K562 (cell line): ENCODE measurements around the gene RPL27A. TPM values are rescaled to one million over a fixed set of nuclear protein-coding genes. Genes with fewer than 3 reads are reported as not detected.

Experiments
- ATAC-seq: fragments of 200-7000 bp; cut with Tn5 transposase; 3 replicates; pipeline ENCODE4 v1.9.1; 2020; ENCODE audit warnings: moderate library complexity
- BruUV-seq: library from RNA; stranded (reverse); fragments of 400-500 nt; replicated peaks from 2 replicates; lab custom pipeline; 2021; lab: Mats Ljungman, UMichigan
- CTCF ChIA-PET: fragments of 300-600 bp; formaldehyde crosslinking; extraction: SDS; loops from one replicate; lab custom pipeline; 2021; ENCODE audit warnings: low intra/inter-chr PET ratio; lab: Yijun Ruan, JAX
- POLR2A ChIA-PET: fragments of 300-600, 350-650 bp; sonication (Branson Sonifier 250); formaldehyde crosslinking; extraction: SDS; loops from one replicate; lab custom pipeline; 2021; ENCODE audit warnings: antibody characterized with exemption, inconsistent platforms; lab: Yijun Ruan, JAX
- DNase-seq, 4 experiments: peaks; one replicate each; pipeline versions ENCODE4 v3.0.0 to v3.0.0-alpha.2; 2011 to 2018; ENCODE audit warnings: low spot score in 3 of 4, mixed read lengths in 3 of 4; ENCODE audit errors: extremely low read depth in 1 of 4
- FAIRE-seq: peaks from 2 replicates; lab custom pipeline; 2011; peaks lifted over from hg19 to GRCh38; lab: Jason Lieb, UNC
- H2AFZ ChIP-seq: 2 replicates; pipeline ENCODE4 v1.6.0; 2011; ENCODE audit warnings: low read depth, low read length, control low read depth, inconsistent platforms
- H3K27ac ChIP-seq: fragments of 200-600 bp; 3 replicates; pipeline ENCODE4 v1.8.0; 2011; ENCODE audit warnings: low read depth, mild to moderate bottlenecking, control low read depth, inconsistent platforms, low read length, moderate library complexity, mixed read lengths; ENCODE audit errors: extremely low read depth
- H3K27me3 ChIP-seq, 2 experiments: fragments of 300-600 bp in 1 of 2; 2 replicates in 1 of 2; 3 replicates in 1 of 2; pipeline versions ENCODE4 v1.6.0 to v1.8.0; 2011; ENCODE audit warnings: inconsistent platforms in 2 of 2, low read length in 2 of 2, mild to moderate bottlenecking in 1 of 2, mixed read lengths in 1 of 2, moderate library complexity in 1 of 2; ENCODE audit not compliant: control insufficient read depth in 2 of 2, insufficient read depth in 2 of 2
- H3K36me3 ChIP-seq: fragments of 300-600 bp; 3 replicates; pipeline ENCODE4 v1.8.0; 2011; ENCODE audit warnings: mild to moderate bottlenecking, low read length, inconsistent platforms; ENCODE audit not compliant: control insufficient read depth, insufficient read depth
- H3K4me1 ChIP-seq, 2 experiments: fragments of 200-600 bp in 1 of 2; replicated peaks in 1 of 2; 2 replicates in 1 of 2; 3 replicates in 1 of 2; pipeline versions ENCODE4 v1.5.1 to v1.8.0; 2011; ENCODE audit warnings: inconsistent platforms in 2 of 2, low read length in 2 of 2, mild to moderate bottlenecking in 1 of 2, mixed read lengths in 1 of 2, moderate library complexity in 1 of 2; ENCODE audit not compliant: control insufficient read depth in 2 of 2, insufficient read depth in 2 of 2
- H3K4me2 ChIP-seq: 2 replicates; pipeline ENCODE4 v1.6.1; 2011; ENCODE audit warnings: low read length, control low read depth, inconsistent platforms, mixed read lengths; ENCODE audit not compliant: insufficient read depth
- H3K4me3 ChIP-seq: fragments of 200-600 bp; sonication (generic), shearing (Covaris generic); 2 replicates; pipeline ENCODE4 v1.5.1; 2016; ENCODE audit warnings: control low read depth, inconsistent platforms
- H3K79me2 ChIP-seq: fragments of 200-600 bp; 3 replicates; pipeline ENCODE4 v1.8.0; 2011; ENCODE audit warnings: low read length, inconsistent platforms; ENCODE audit not compliant: control insufficient read depth, insufficient read depth
- H3K9ac ChIP-seq, 2 experiments: 2 replicates each; pipeline versions ENCODE4 v1.6.0 to v1.6.1; 2011; ENCODE audit warnings: low read depth in 2 of 2, low read length in 2 of 2, control low read depth in 1 of 2, inconsistent platforms in 1 of 2, mild to moderate bottlenecking in 1 of 2, mixed read lengths in 1 of 2; ENCODE audit not compliant: insufficient read depth in 1 of 2
- H3K9me1 ChIP-seq: one replicate; pipeline ENCODE4 v1.6.0; 2011; ENCODE audit warnings: inconsistent platforms, mild to moderate bottlenecking, low read length, moderate library complexity; ENCODE audit not compliant: control insufficient read depth, insufficient read depth
- H3K9me3 ChIP-seq: replicated peaks from 2 replicates; pipeline ENCODE4 v1.5.1; 2011; ENCODE audit warnings: low read depth, low read length, inconsistent platforms; ENCODE audit not compliant: control insufficient read depth, insufficient read depth
- H4K20me1 ChIP-seq: replicated peaks from 2 replicates; pipeline ENCODE4 v1.6.1; 2011; ENCODE audit warnings: low read length, inconsistent platforms, mixed read lengths; ENCODE audit not compliant: control insufficient read depth, insufficient read depth
- BMI1 ChIP-seq: fragments of 150-350 bp; IDR thresholded peaks from 2 replicates; pipeline ENCODE4 v1.6.1; 2014; ENCODE audit warnings: low read length
- ESRRB ChIP-seq: fragments of 250-450 bp; sonication (Bioruptor Pico); IDR thresholded peaks from 2 replicates; pipeline ENCODE4 v1.5.0; 2020; ENCODE audit warnings: mild to moderate bottlenecking, moderate library complexity, borderline replicate concordance
- FOXK2 ChIP-seq, 2 experiments: fragments of 450-650 bp; IDR thresholded peaks in 1 of 2; conservative IDR thresholded peaks in 1 of 2; 2 replicates each; pipeline ENCODE4 v1.6.1; 2016; ENCODE audit warnings: low read depth in 2 of 2, mild to moderate bottlenecking in 1 of 2
- FOXP1 ChIP-seq: sonication (generic); formaldehyde crosslinking; IDR thresholded peaks from 2 replicates; pipeline ENCODE4 v1.8.0; 2022; ENCODE audit warnings: mild to moderate bottlenecking, missing genetic modification reagents
- MAFG ChIP-seq: fragments of 450-650 bp; conservative IDR thresholded peaks from 2 replicates; pipeline ENCODE4 v1.6.1; 2016; ENCODE audit warnings: missing genetic modification characterization, missing compliant biosample characterization
- NCOA4 ChIP-seq: fragments of 450-650 bp; IDR thresholded peaks from 2 replicates; pipeline ENCODE4 v1.6.1; 2018; ENCODE audit warnings: mild to moderate bottlenecking; ENCODE audit not compliant: partially characterized antibody
- PHF21A ChIP-seq: fragments of 450-650 bp; IDR thresholded peaks from 2 replicates; pipeline ENCODE4 v1.6.1; 2017; ENCODE audit warnings: low read depth, borderline replicate concordance
- ZNF224 ChIP-seq: sonication (generic); formaldehyde crosslinking; IDR thresholded peaks from 2 replicates; pipeline ENCODE4 v1.8.0; 2022; ENCODE audit warnings: mild to moderate bottlenecking, missing genetic modification reagents
- ZNF263 ChIP-seq: sonication (generic); formaldehyde crosslinking; IDR thresholded peaks from 2 replicates; pipeline ENCODE4 v1.8.0; 2022; ENCODE audit warnings: mild to moderate bottlenecking, missing genetic modification reagents, borderline replicate concordance
- ZNF316 ChIP-seq: fragments of 450-650 bp; IDR thresholded peaks from 2 replicates; pipeline ENCODE4 v1.6.1; 2016
- ZNF77 ChIP-seq: fragments of 250-450 bp; sonication (Bioruptor Pico); IDR thresholded peaks from 2 replicates; pipeline ENCODE4 v1.5.0; 2020
- WGBS: fragments of 100-300 bp; shearing (Covaris generic); methylation state at CpG from one replicate; pipeline ENCODE4 v1.1.6; 2016; ENCODE audit warnings: low coverage, mixed read lengths; ENCODE audit not compliant: insufficient coverage; ENCODE audit errors: missing lambda C conversion rate; 5-methylcytosine and 5-hydroxymethylcytosine counted together
- in situ Hi-C: fragments of 300-500 bp; cut with MboI; formaldehyde crosslinking; loops from 4 replicates; pipeline ENCODE4 v1.15.0; 2018; ENCODE audit warnings: inconsistent platforms, mixed read lengths
- intact Hi-C: fragments of 100-400 bp; cut with micrococcal nuclease; formaldehyde crosslinking; loops from 2 replicates; pipeline ENCODE4 v1.14.2; 2022
- polyA plus RNA-seq, 8 experiments: library from polyadenylated mRNA; depleted of rRNA in 4 of 8; stranded (reverse) in 5 of 8; unstranded in 3 of 8; fragments of >200 nt; fragmentation: Nextera tagmentation in 2 of 8; fragmentation: Illumina TruSeq in 1 of 8; extraction: Ambion mirVana in 2 of 8; extraction: Trizol in 1 of 8; gene quantifications; 2 replicates each; pipeline versions ENCODE4 v1.2.1 to v1.2.3, GENCODE V29; 2011 to 2014; ENCODE audit warnings: inconsistent platforms in 1 of 8, missing spikeins in 1 of 8
- total RNA-seq, 7 experiments: library from RNA; depleted of rRNA in 6 of 7; stranded (reverse); fragments of >200 nt in 6 of 7; fragmentation: Illumina TruSeq in 2 of 7; extraction: Trizol in 2 of 7; gene quantifications; 2 replicates each; pipeline versions ENCODE4 v1.2.1 to v1.2.3, GENCODE V29; 2011 to 2021; ENCODE audit warnings: low replicate concordance in 1 of 7
- TF ChIP-seq, protein P1 (sequence below): fragments of 450-650 bp; formaldehyde crosslinking; IDR thresholded peaks from 2 replicates; pipeline ENCODE4 v1.4.0; 2020; ENCODE audit warnings: mild to moderate bottlenecking, moderate library complexity
- TF ChIP-seq, protein P2 (sequence below): fragments of 450-650 bp; IDR thresholded peaks from 2 replicates; pipeline ENCODE4 v1.6.1; 2014; ENCODE audit warnings: low read depth, mild to moderate bottlenecking, moderate library complexity, borderline replicate concordance
- TF ChIP-seq, protein P3 (sequence below): sonication (generic); formaldehyde crosslinking; IDR thresholded peaks from 2 replicates; pipeline ENCODE4 v1.8.0; 2022; ENCODE audit warnings: mild to moderate bottlenecking, missing genetic modification reagents

The RPL27A gene
- total and polyA plus RNA-seq, 9 of the 15 experiments (the other 6 are each of a cell fraction or from before 2014, with no cell fraction given): 790 to 4,241 (median 2,267) TPM

DNA sequence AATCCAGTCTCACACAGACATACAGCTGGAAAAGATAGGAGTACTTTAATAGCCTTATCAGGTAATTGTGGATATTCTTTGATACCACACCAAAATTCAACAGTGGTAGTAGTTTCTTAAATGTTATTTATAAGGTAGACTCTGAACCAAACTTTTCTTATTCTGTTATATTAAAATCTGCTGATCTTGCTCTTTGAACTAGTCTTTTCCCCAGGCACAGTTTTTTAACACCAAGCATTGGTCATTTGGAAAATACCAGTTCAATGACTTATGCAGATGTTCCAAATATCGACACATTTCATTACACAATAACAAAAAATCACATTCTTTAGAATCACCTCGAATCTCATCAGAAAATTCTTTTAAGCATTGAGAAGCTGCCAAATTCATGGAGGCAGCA lies 7.7 kb upstream of the RPL27A start (continued):
- TF ChIP-seq ESRRB (CRISPR knock-in tag) (no peak), BMI1 (no peak), FOXP1 (CRISPR knock-in tag) (no peak), ZNF316 (peak; percentile 76), ZNF224 (no peak), NCOA4 (no peak), ZNF263 (no peak), PHF21A (no peak), FOXK2 (conservative IDR thresholded peaks at IDR 0.05 in 1 of 2, IDR thresholded peaks at IDR 0.05 in 1 of 2; ENCODE audit: low read depth in 2 of 2) (no peak), MAFG (tag) (peak; percentile 50; the same call in 1 of the 2 replicates)
- TF ChIP-seq, protein P1, sequence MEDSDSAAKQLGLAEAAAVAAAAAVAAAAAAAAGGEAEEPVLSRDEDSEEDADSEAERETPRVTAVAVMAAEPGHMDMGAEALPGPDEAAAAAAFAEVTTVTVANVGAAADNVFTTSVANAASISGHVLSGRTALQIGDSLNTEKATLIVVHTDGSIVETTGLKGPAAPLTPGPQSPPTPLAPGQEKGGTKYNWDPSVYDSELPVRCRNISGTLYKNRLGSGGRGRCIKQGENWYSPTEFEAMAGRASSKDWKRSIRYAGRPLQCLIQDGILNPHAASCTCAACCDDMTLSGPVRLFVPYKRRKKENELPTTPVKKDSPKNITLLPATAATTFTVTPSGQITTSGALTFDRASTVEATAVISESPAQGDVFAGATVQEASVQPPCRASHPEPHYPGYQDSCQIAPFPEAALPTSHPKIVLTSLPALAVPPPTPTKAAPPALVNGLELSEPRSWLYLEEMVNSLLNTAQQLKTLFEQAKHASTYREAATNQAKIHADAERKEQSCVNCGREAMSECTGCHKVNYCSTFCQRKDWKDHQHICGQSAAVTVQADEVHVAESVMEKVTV (CRISPR knock-in tag): no peak

DNA sequence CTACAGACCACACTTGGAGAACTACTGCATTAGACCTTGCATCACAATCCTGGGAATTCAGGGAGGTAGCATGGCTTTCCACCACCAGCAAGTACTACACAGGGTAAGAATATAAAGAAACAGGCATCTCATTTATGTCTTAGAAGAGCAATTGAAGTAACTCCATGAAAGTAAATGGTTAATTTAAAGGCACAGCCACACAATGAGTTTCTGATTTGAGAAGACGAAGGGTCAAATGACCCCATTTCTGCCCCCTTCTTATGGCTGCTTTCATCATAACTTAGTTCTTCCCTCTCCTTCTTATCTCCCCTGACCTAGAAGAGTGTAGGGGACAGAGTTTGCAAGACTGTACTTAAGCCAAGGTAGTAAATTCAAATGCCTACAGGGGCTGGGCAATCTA lies 6.1 kb upstream of the RPL27A start:
- in situ Hi-C loops: no loop called here
- TF ChIP-seq, protein P2, sequence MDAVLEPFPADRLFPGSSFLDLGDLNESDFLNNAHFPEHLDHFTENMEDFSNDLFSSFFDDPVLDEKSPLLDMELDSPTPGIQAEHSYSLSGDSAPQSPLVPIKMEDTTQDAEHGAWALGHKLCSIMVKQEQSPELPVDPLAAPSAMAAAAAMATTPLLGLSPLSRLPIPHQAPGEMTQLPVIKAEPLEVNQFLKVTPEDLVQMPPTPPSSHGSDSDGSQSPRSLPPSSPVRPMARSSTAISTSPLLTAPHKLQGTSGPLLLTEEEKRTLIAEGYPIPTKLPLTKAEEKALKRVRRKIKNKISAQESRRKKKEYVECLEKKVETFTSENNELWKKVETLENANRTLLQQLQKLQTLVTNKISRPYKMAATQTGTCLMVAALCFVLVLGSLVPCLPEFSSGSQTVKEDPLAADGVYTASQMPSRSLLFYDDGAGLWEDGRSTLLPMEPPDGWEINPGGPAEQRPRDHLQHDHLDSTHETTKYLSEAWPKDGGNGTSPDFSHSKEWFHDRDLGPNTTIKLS: no peak
- TF ChIP-seq, protein P3, sequence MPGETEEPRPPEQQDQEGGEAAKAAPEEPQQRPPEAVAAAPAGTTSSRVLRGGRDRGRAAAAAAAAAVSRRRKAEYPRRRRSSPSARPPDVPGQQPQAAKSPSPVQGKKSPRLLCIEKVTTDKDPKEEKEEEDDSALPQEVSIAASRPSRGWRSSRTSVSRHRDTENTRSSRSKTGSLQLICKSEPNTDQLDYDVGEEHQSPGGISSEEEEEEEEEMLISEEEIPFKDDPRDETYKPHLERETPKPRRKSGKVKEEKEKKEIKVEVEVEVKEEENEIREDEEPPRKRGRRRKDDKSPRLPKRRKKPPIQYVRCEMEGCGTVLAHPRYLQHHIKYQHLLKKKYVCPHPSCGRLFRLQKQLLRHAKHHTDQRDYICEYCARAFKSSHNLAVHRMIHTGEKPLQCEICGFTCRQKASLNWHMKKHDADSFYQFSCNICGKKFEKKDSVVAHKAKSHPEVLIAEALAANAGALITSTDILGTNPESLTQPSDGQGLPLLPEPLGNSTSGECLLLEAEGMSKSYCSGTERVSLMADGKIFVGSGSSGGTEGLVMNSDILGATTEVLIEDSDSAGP (CRISPR knock-in tag): peak; percentile 87
- TF ChIP-seq ZNF77 (CRISPR knock-in tag): no peak
- WGBS: 67% methylated on average over 1 of the region's 1 CpG
- Histone ChIP-seq H3K4me2 (no peak overlapping the region), H3K27ac (no peak overlapping the region), H3K9me1 (peaks cover 3% of the 10 kb centered on the region), H4K20me1 (no peaks in the 10 kb centered on the region), H3K4me1 (no peaks in the 10 kb centered on the region; a peak in 1 of 5 replicates), H2AFZ (no peak overlapping the region), H3K9ac (no peak overlapping the region), H3K27me3 (no peaks in the 10 kb centered on the region), H3K79me2 (peaks cover 2% of the 10 kb centered on the region), H3K4me3 (no peak overlapping the region), H3K36me3 (peaks cover 8% of the 10 kb centered on the region; the same call in 1 of the 3 replicates), H3K9me3 (no peaks in the 10 kb centered on the region)
- ATAC-seq (no peak), FAIRE-seq (no peak), DNase-seq (no peak)
- no TSS peak for BruUV-seq
- POLR2A ChIA-PET: no interaction called here
- intact Hi-C loops: no loop called here
- CTCF ChIA-PET: no interaction called here
